ENCODE measurements around the gene MECP2. TPM values are rescaled to one million over a fixed set of nuclear protein-coding genes. Genes with fewer than 3 reads are reported as not detected.

Gene MECP2
- total and polyA plus RNA-seq, 10 of the 15 experiments (the other 5 are each of a cell fraction or from before 2014, with no cell fraction given): 1.3 to 32.7 (median 13.7) TPM

GRCh38 chrX:153995504-153995903 is 102.0 kb downstream of the MECP2 start:
- SMC1A ChIA-PET (ENCODE audit: uncharacterized antibody, unreplicated experiment): no interaction called here
- Histone ChIP-seq H3K27me3 (replicated peaks in 1 of 2; ENCODE audit: control insufficient read depth in 2 of 2, insufficient read depth in 2 of 2, low read length in 1 of 2) (no peaks in the 10 kb centered on the region), H4K20me1 (ENCODE audit: control insufficient read depth, insufficient read depth) (no peaks in the 10 kb centered on the region), H3K4me2 (ENCODE audit: control insufficient read depth, insufficient read depth) (no peak overlapping the region), H3K36me3 (ENCODE audit: control insufficient read depth in 2 of 2, insufficient read depth in 2 of 2, low read length in 1 of 2) (no peaks in the 10 kb centered on the region), H3K9me3 (replicated peaks; ENCODE audit: control insufficient read depth, insufficient read depth, low read length) (no peaks in the 10 kb centered on the region; the same call in 2 of the 3 replicates), H3K79me2 (ENCODE audit: control insufficient read depth, insufficient read depth, low read length) (no peaks in the 10 kb centered on the region), H3K27ac (ENCODE audit: control insufficient read depth, insufficient read depth) (no peak overlapping the region), H2AFZ (ENCODE audit: control insufficient read depth, low read depth, low read length) (no peak overlapping the region), H3K9ac (ENCODE audit: control insufficient read depth, insufficient read depth, low read length) (no peak overlapping the region), H3K4me3 (no peak overlapping the region), H3K4me1 (ENCODE audit: control insufficient read depth, insufficient read depth, low read length) (no peaks in the 10 kb centered on the region)
- TF ChIP-seq SREBF2 (IDR thresholded peaks at IDR 0.05; ENCODE audit: low read length) (no peak), SMAD1 (IDR thresholded peaks at IDR 0.05; ENCODE audit: low read depth, partially characterized antibody) (no peak), USF1 (IDR thresholded peaks at IDR 0.05; ENCODE audit: borderline replicate concordance, extremely low read length, insufficient read depth, low read depth, low read length) (no peak), SP1 (IDR thresholded peaks at IDR 0.05; ENCODE audit: low read depth, low read length) (no peak), RFX5 (IDR thresholded peaks at IDR 0.05; ENCODE audit: low read depth, low read length) (no peak), CREB1 (IDR thresholded peaks at IDR 0.05; ENCODE audit: low read depth) (no peak), RB1 (IDR thresholded peaks at IDR 0.05; ENCODE audit: borderline replicate concordance) (no peak), EGR1 (IDR thresholded peaks at IDR 0.05; ENCODE audit: borderline replicate concordance in 1 of 2, low read depth in 2 of 2, low read length in 2 of 2) (no peak), BHLHE40 (IDR thresholded peaks at IDR 0.05; ENCODE audit: borderline replicate concordance in 1 of 2, low read depth in 2 of 2, low read length in 1 of 2) (no peak), POLR2AphosphoS5 (IDR thresholded peaks at IDR 0.05; ENCODE audit: low read length) (no peak), ZNF207 (IDR thresholded peaks at IDR 0.05; ENCODE audit: borderline replicate concordance) (no peak), KDM1A (IDR thresholded peaks at IDR 0.05; ENCODE audit: borderline replicate concordance) (no peak), HDAC6 (IDR thresholded peaks at IDR 0.05; ENCODE audit: unreplicated experiment) (no peak), ZNF24 (IDR thresholded peaks at IDR 0.05) (no peak)
- TF ChIP-seq, protein P1, sequence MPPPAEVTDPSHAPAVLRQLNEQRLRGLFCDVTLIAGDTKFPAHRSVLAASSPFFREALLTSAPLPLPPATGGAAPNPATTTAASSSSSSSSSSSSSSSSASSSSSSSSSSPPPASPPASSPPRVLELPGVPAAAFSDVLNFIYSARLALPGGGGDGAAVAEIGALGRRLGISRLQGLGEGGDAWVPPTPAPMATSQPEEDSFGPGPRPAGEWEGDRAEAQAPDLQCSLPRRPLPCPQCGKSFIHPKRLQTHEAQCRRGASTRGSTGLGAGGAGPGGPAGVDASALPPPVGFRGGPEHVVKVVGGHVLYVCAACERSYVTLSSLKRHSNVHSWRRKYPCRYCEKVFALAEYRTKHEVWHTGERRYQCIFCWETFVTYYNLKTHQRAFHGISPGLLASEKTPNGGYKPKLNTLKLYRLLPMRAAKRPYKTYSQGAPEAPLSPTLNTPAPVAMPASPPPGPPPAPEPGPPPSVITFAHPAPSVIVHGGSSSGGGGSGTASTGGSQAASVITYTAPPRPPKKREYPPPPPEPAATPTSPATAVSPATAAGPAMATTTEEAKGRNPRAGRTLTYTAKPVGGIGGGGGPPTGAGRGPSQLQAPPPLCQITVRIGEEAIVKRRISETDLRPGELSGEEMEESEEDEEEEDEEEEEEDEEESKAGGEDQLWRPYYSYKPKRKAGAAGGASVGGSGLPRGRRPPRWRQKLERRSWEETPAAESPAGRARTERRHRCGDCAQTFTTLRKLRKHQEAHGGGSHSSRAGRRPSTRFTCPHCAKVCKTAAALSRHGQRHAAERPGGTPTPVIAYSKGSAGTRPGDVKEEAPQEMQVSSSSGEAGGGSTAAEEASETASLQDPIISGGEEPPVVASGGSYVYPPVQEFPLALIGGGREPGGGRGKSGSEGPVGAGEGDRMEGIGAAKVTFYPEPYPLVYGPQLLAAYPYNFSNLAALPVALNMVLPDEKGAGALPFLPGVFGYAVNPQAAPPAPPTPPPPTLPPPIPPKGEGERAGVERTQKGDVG (CRISPR knock-in tag; IDR thresholded peaks at IDR 0.05): no peak
- intact Hi-C loops (cut with micrococcal nuclease; ENCODE audit: unreplicated experiment) (no loop called here), in situ Hi-C loops (cut with MboI) (no loop called here)
- no peak for FAIRE-seq
- no peak for DNase-seq (ENCODE audit: low read depth, low spot score)
- no peak for ATAC-seq
- RAD21 ChIA-PET (ENCODE audit: unreplicated experiment): interaction anchor here (1.2 kb wide), 1 partner anchor 15 kb away, joined by 4 read pairs; no protein-coding TSS in a partner anchor
- no TSS peak for BruUV-seq (replicated peaks)
- POLR2A ChIA-PET: interaction anchor here (0.6 to 1.4 kb wide), 2 partner anchors 10 to 13 kb away, joined by 3 to 5 read pairs; no protein-coding TSS in a partner anchor
- WGBS (ENCODE audit: insufficient coverage, insufficient replicate concordance, low lambda C conversion rate, missing lambda C conversion rate): 97% methylated on average over 8 of the region's 8 CpGs
- CTCF ChIA-PET: no interaction called here

Measured in GM12878 (cell line).